Measurements from ENCODE around the gene PLXNA4. TPM values are rescaled to one million over a fixed set of nuclear protein-coding genes. Genes with fewer than 3 reads are reported as not detected.

PLXNA4 gene
- total and polyA plus RNA-seq, 12 donors: 0.83 to 17.0 (median 11.5) TPM

GRCh38 chr7:132613737-132614136 is 37.5 kb upstream of the PLXNA4 start:
- ATAC-seq (no peak), DNase-seq (no peak)
- intact Hi-C loops (cut with DNase I): no loop called here
- Histone ChIP-seq H3K27me3 (peaks cover 0 to 5% (median 0%) of the 10 kb centered on the region in 7 donors), H3K9me3 (no peaks in the 10 kb centered on the region), H3K4me3 (no peak overlapping the region), H3K36me3 (no peaks in the 10 kb centered on the region), H3K4me1 (peaks cover 0 to 21% (median 4%) of the 10 kb centered on the region in 9 donors), H3K27ac (no peak overlapping the region)
- 96 to 100% methylated on average over 2 of the region's 2 CpGs for WGBS, 2 donors
- TF ChIP-seq CTCF (IDR thresholded peaks at IDR 0.05): no peak

- TF ChIP-seq CTCF (IDR thresholded peaks at IDR 0.05): no peak
- no peaks in the 10 kb centered on the region for H3K36me3 ChIP-seq
- intact Hi-C loops (cut with DNase I): no loop called here
- H3K4me1 ChIP-seq: peaks cover 0 to 21% (median 4%) of the 10 kb centered on the region in 9 donors
- peaks cover 0 to 5% (median 0%) of the 10 kb centered on the region in 7 donors for H3K27me3 ChIP-seq
- WGBS, 2 donors: 94 to 96% methylated on average over 3 of the region's 3 CpGs
- no peak overlapping the region for H3K27ac ChIP-seq
- no peak overlapping the region for H3K4me3 ChIP-seq
- ATAC-seq: no peak
- DNase-seq: no peak
- no peaks in the 10 kb centered on the region for H3K9me3 ChIP-seq
These were observed 34.7 kb upstream of the PLXNA4 start for GRCh38 chr7:132610995-132611394.

GRCh38 chr7:132609906-132610520 is 33.7 kb upstream of the PLXNA4 start:
- TF ChIP-seq CTCF (IDR thresholded peaks at IDR 0.05): no peak
- Histone ChIP-seq H3K27ac (peak overlapping the region in 4 of 10 donors; percentile 26 to 52 (median 39)), H3K27me3 (peaks cover 0 to 1% (median 0%) of the 10 kb centered on the region in 7 donors), H3K36me3 (no peaks in the 10 kb centered on the region), H3K9me3 (no peaks in the 10 kb centered on the region), H3K4me1 (peaks cover 0 to 18% (median 4%) of the 10 kb centered on the region in 9 donors), H3K4me3 (no peak overlapping the region)
- peak in 1 of 2 donors; percentile 24 for DNase-seq
- WGBS, 2 donors: 20 to 25% methylated on average over 2 of the region's 2 CpGs
- intact Hi-C loops (cut with DNase I): no loop called here
- peak; percentile 64 to 89 (median 78) for ATAC-seq

GRCh38 chr7:132609222-132609621 is 33.0 kb upstream of the PLXNA4 start:
- Histone ChIP-seq H3K4me1 (peaks cover 0 to 15% (median under 1%) of the 10 kb centered on the region in 9 donors), H3K4me3 (no peak overlapping the region), H3K9me3 (no peaks in the 10 kb centered on the region), H3K36me3 (no peaks in the 10 kb centered on the region), H3K27ac (peak overlapping the region in 2 of 10 donors; percentile 35 to 52), H3K27me3 (no peaks in the 10 kb centered on the region)
- no peak for TF ChIP-seq CTCF (IDR thresholded peaks at IDR 0.05)
- DNase-seq (no peak), ATAC-seq (no peak)
- intact Hi-C loops (cut with DNase I): no loop called here
- 93 to 94% methylated on average over 2 of the region's 2 CpGs for WGBS, 2 donors

Measured in heart right ventricle (tissue), 16 donors.